ENCODE measurements around the gene HGFAC. TPM values are rescaled to one million over a fixed set of nuclear protein-coding genes. Genes with fewer than 3 reads are reported as not detected.

The HGFAC gene
- polyA plus RNA-seq, 3 donors, result 0.78 to 2.7 (median 2.6) TPM

GRCh38 chr4:3492741-3493719, 51.3 kb downstream of the HGFAC start:
- no peak for DNase-seq (ENCODE audit: extremely low read depth in 1 of 11, low read depth in 9 of 11, low spot score in 4 of 11)

- no peak for DNase-seq (ENCODE audit: extremely low read depth in 1 of 11, low read depth in 9 of 11, low spot score in 4 of 11)
Measured at GRCh38 chr4:3493720-3494461, 52.1 kb downstream of the HGFAC start.

GRCh38 chr4:3494462-3494871, 52.7 kb downstream of the HGFAC start:
- DNase-seq (ENCODE audit: extremely low read depth in 1 of 11, low read depth in 9 of 11, low spot score in 4 of 11), result no peak

GRCh38 chr4:3495204-3495975, 53.6 kb downstream of the HGFAC start:
- DNase-seq (ENCODE audit: extremely low read depth in 1 of 11, low read depth in 9 of 11, low spot score in 4 of 11), result no peak

- DNase-seq (ENCODE audit: extremely low read depth in 1 of 11, low read depth in 9 of 11, low spot score in 4 of 11), result no peak
Measured at GRCh38 chr4:3496021-3496420, 54.3 kb downstream of the HGFAC start.

- DNase-seq (ENCODE audit: extremely low read depth in 1 of 11, low read depth in 9 of 11, low spot score in 4 of 11), result no peak
Measured at GRCh38 chr4:3497095-3497494, 55.3 kb downstream of the HGFAC start.

- DNase-seq (ENCODE audit: extremely low read depth in 1 of 11, low read depth in 9 of 11, low spot score in 4 of 11), result no peak
Measured at GRCh38 chr4:3497523-3498389, 56.0 kb downstream of the HGFAC start.

- DNase-seq (ENCODE audit: extremely low read depth in 1 of 11, low read depth in 9 of 11, low spot score in 4 of 11), result no peak
Measured at GRCh38 chr4:3498407-3498806, 56.6 kb downstream of the HGFAC start.

Other genes starting within 250 kb of the HGFAC start
- 1 to 10 TPM in 1 of 3 donors, under 1 TPM in 2; 0.55 to 1.1 (median 0.64) TPM for gene MSANTD1, start 192.8 kb upstream of the HGFAC start, polyA plus RNA-seq (ENCODE audit: insufficient read length in 3 of 3)
- gene RGS12, start 148.9 kb upstream of the HGFAC start, polyA plus RNA-seq (ENCODE audit: insufficient read length in 3 of 3), result 10 to 100 TPM; 44.9 to 60.4 (median 48.8) TPM
- 1 to 10 TPM; 2.2 to 3.7 (median 3.1) TPM for gene DOK7, start 21.3 kb downstream of the HGFAC start, polyA plus RNA-seq (ENCODE audit: insufficient read length in 3 of 3)
- gene LRPAP1, start 90.5 kb downstream of the HGFAC start, polyA plus RNA-seq (ENCODE audit: insufficient read length in 3 of 3), result 100 to 1,000 TPM; 164 to 210 (median 176) TPM

Data from renal cortex interstitium (tissue), 11 donors.